ENCODE results near the gene TNPO2.
"Not testable (repeated sequence)": the region's sequence is repeated elsewhere in the genome, so short reads cannot be mapped to it uniquely, and the experiment has no call there.

TNPO2 gene

GRCh38 chr19:12680034-12680433, 43.7 kb downstream of the TNPO2 start:
- H3K4me3 ChIP-seq (ENCODE audit: low read depth, low read length) = no peak overlapping the region
- TF ChIP-seq CTCF (IDR thresholded peaks at IDR 0.05; ENCODE audit: low read depth, low read length) = no peak
- in situ Hi-C loops (cut with HindIII; ENCODE audit: low sequenced_read_pairs) = no loop called here
- no peak for DNase-seq (ENCODE audit: low read depth, low spot score)

GRCh38 chr19:12678039-12678438, 45.7 kb downstream of the TNPO2 start:
- DNase-seq (ENCODE audit: low read depth, low spot score); in situ Hi-C loops (cut with HindIII; ENCODE audit: low sequenced_read_pairs); H3K4me3 ChIP-seq (ENCODE audit: low read depth, low read length): not testable (repeated sequence)

DNA sequence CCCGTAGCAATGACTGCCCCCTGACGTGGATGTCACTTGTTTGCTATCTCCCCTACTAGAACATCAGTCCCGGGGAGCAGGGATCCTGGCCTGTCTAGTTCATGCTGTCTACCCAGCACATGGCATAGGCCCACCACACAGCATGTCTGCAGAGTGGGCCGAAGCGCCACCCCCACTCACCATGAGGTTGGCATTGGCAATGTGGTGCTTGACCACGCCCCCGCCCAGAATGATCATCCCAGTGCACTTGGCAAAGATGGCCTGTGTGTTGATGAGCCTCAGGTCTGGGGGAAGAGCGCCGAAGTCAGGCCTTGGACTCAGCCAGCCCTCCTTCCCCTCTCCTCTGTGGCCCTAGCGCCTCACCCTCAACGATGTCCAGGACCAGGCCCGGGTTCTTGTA, 46.8 kb downstream of the TNPO2 start:
- no peak overlapping the region for H3K4me3 ChIP-seq (ENCODE audit: low read depth, low read length)
- in situ Hi-C loops (cut with HindIII; ENCODE audit: low sequenced_read_pairs) = no loop called here
- no peak for TF ChIP-seq CTCF (IDR thresholded peaks at IDR 0.05; ENCODE audit: low read depth, low read length)
- DNase-seq (ENCODE audit: low read depth, low spot score) = no peak

- peak; percentile 64 for DNase-seq (ENCODE audit: low read depth, low spot score)
- TF ChIP-seq CTCF (IDR thresholded peaks at IDR 0.05; ENCODE audit: low read depth, low read length) = peak; percentile 94
- in situ Hi-C loops (cut with HindIII; ENCODE audit: low sequenced_read_pairs) = no loop called here
- no peak overlapping the region for H3K4me3 ChIP-seq (ENCODE audit: low read depth, low read length)
Measured at GRCh38 chr19:12676384-12676792, 47.3 kb downstream of the TNPO2 start.

- no peak overlapping the region for H3K4me3 ChIP-seq (ENCODE audit: low read depth, low read length)
- DNase-seq (ENCODE audit: low read depth, low spot score) = no peak
- in situ Hi-C loops (cut with HindIII; ENCODE audit: low sequenced_read_pairs) = no loop called here
- TF ChIP-seq CTCF (IDR thresholded peaks at IDR 0.05; ENCODE audit: low read depth, low read length) = no peak
Measured at GRCh38 chr19:12675940-12676339, 47.8 kb downstream of the TNPO2 start.

- in situ Hi-C loops (cut with HindIII; ENCODE audit: low sequenced_read_pairs) = no loop called here
- no peak for DNase-seq (ENCODE audit: low read depth, low spot score)
- TF ChIP-seq CTCF (IDR thresholded peaks at IDR 0.05; ENCODE audit: low read depth, low read length) = no peak
- H3K4me3 ChIP-seq (ENCODE audit: low read depth, low read length) = no peak overlapping the region
Measured at GRCh38 chr19:12675399-12675798, 48.3 kb downstream of the TNPO2 start.

DNA sequence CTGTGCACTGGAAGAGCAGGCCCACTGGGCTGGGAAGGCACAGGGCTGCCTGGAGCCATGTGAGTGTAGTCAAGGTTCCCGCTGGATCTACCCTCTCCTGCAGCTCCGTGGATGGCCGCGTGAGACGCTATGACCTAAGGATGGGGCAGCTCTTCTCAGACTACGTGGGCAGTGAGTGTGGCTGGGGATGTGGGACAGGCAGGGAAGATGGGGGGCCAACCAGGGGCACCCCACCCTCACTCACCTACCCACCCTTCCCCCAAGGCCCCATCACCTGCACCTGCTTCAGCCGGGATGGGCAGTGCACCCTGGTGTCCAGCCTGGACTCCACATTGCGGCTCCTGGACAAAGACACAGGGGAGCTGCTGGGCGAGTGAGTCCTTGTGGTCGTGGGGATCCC, 51.0 kb downstream of the TNPO2 start:
- no peak for DNase-seq (ENCODE audit: low read depth, low spot score)
- in situ Hi-C loops (cut with HindIII; ENCODE audit: low sequenced_read_pairs) = no loop called here
- no peak overlapping the region for H3K4me3 ChIP-seq (ENCODE audit: low read depth, low read length)
- no peak for TF ChIP-seq CTCF (IDR thresholded peaks at IDR 0.05; ENCODE audit: low read depth, low read length)

Measured in astrocyte of the spinal cord (primary cell).